ENCODE measurements around the gene TCF7L1. TPM values are rescaled to one million over a fixed set of nuclear protein-coding genes. Genes with fewer than 3 reads are reported as not detected.

TCF7L1 gene
- total RNA-seq, 3 donors from 2014 or later = 1.3 to 22.9 (median 3.0) TPM

- H3K9me3 ChIP-seq = no peaks in the 10 kb centered on the region
- no peaks in the 10 kb centered on the region for H3K36me3 ChIP-seq (ENCODE audit: low read depth)
- no peaks in the 10 kb centered on the region for H3K4me1 ChIP-seq (ENCODE audit: low read depth)
- no peak for ATAC-seq
- intact Hi-C loops (cut with DNase I, micrococcal nuclease) = no loop called here
- TF ChIP-seq, protein P1, sequence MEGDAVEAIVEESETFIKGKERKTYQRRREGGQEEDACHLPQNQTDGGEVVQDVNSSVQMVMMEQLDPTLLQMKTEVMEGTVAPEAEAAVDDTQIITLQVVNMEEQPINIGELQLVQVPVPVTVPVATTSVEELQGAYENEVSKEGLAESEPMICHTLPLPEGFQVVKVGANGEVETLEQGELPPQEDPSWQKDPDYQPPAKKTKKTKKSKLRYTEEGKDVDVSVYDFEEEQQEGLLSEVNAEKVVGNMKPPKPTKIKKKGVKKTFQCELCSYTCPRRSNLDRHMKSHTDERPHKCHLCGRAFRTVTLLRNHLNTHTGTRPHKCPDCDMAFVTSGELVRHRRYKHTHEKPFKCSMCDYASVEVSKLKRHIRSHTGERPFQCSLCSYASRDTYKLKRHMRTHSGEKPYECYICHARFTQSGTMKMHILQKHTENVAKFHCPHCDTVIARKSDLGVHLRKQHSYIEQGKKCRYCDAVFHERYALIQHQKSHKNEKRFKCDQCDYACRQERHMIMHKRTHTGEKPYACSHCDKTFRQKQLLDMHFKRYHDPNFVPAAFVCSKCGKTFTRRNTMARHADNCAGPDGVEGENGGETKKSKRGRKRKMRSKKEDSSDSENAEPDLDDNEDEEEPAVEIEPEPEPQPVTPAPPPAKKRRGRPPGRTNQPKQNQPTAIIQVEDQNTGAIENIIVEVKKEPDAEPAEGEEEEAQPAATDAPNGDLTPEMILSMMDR (IDR thresholded peaks at IDR 0.05) = no peak
- no peak for DNase-seq
- H3K4me3 ChIP-seq = no peak overlapping the region
Observed at GRCh38 chr2:85158559-85159273, 25.5 kb downstream of the TCF7L1 start.

DNA sequence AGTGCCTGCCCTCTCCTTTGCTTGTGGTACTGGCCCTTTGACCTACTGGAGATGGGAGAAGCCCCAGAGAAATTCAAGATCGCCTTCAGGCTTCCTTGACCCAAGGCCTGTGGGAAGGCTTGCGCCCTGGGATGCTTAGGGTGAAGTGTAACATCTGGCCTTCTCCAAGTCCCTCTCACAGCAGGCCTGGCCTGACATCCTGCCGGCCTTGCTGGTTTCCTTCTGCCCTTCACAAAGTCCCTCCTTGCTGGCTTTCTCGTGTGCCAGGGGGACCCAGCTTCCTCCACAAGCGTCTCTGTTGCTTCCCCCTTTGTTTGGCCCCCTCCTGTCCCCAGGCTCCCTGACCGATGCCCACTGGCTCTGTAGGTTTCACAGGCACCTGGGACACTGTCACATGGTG is 26.4 kb downstream of the TCF7L1 start:
- Histone ChIP-seq H3K4me3 (no peak overlapping the region), H3K36me3 (ENCODE audit: low read depth) (no peaks in the 10 kb centered on the region), H3K9me3 (no peaks in the 10 kb centered on the region), H3K4me1 (ENCODE audit: low read depth) (no peaks in the 10 kb centered on the region)
- intact Hi-C loops (cut with DNase I, micrococcal nuclease) = no loop called here
- DNase-seq (no peak), ATAC-seq (no peak)
- TF ChIP-seq, protein P1 (IDR thresholded peaks at IDR 0.05) = no peak

DNA sequence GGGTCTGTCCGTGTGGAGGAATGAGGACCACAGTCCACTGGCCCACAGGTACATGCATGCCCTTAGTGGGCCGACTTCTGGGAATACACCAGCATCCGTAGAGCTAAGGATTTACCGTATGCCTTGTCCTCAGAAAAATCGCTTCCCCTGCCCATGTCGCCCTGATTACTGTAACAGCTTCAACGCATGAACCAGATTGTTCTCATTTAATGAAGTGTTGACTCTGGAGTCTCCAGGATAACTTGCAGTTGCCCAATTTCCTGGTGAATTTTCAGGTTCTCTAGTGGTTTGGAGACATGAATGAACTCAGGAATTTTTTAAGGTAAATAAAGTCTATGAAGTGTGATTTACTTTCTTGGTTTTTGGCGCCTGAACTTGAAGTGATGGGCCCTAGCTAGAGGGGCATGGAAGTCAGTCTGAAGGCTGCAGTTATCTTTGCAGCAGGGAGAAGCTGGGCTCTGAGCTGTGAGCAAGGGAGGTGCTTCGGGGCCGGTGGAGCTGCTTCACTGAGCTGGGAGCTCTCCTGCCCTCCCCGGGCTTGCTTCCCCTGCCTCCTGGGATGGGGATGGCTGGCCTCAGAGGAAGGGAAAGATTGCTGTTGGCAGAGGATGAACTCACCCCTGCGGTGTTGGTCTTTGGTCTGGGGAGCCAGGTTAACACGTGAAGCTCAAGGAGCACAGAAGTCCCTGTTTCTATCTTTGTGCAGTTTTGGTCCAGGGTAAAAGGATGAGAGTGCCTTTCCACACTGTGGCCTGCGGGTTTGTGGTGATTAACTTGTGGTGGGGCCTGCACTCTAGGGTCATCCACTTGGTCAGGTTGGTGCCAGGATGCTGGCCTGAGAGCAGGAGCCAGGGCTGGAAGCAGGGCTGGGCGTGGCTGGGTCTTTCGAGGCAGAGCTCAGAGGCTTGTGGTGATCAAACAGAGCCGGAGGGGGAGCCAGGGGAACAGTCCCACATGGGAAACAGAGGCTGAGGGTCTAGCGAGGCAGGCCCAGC is 28.1 kb downstream of the TCF7L1 start:
- no peaks in the 10 kb centered on the region for H3K9me3 ChIP-seq
- intact Hi-C loops (cut with DNase I, micrococcal nuclease) = no loop called here
- H3K4me1 ChIP-seq (ENCODE audit: low read depth) = no peaks in the 10 kb centered on the region
- DNase-seq = no peak
- no peak for ATAC-seq
- TF ChIP-seq, protein P1 (IDR thresholded peaks at IDR 0.05) = no peak
- H3K4me3 ChIP-seq = no peak overlapping the region
- H3K36me3 ChIP-seq (ENCODE audit: low read depth) = no peaks in the 10 kb centered on the region

GRCh38 chr2:85162746-85163301 is 29.6 kb downstream of the TCF7L1 start:
- no peak overlapping the region for H3K4me3 ChIP-seq
- H3K36me3 ChIP-seq (ENCODE audit: low read depth) = no peaks in the 10 kb centered on the region
- TF ChIP-seq, protein P1 (IDR thresholded peaks at IDR 0.05) = no peak
- DNase-seq (no peak), ATAC-seq (no peak)
- no peaks in the 10 kb centered on the region for H3K4me1 ChIP-seq (ENCODE audit: low read depth)
- H3K9me3 ChIP-seq = no peaks in the 10 kb centered on the region
- intact Hi-C loops (cut with DNase I, micrococcal nuclease) = no loop called here

GRCh38 chr2:85163675-85164074 is 30.5 kb downstream of the TCF7L1 start:
- Histone ChIP-seq H3K4me3 (no peak overlapping the region), H3K4me1 (ENCODE audit: low read depth) (no peaks in the 10 kb centered on the region), H3K36me3 (ENCODE audit: low read depth) (no peaks in the 10 kb centered on the region), H3K9me3 (no peaks in the 10 kb centered on the region)
- intact Hi-C loops (cut with DNase I, micrococcal nuclease) = no loop called here
- TF ChIP-seq, protein P1 (IDR thresholded peaks at IDR 0.05) = no peak
- no peak for DNase-seq
- ATAC-seq = no peak
